GM12892 (cell line): ENCODE data around the gene TPPP2.

Experiments
- POLR2A ChIP-seq: IDR thresholded peaks from 2 replicates; pipeline ENCODE4 v1.6.1; 2011; ENCODE audit warnings: low read depth, low read length, control low read depth
- POLR2AphosphoS5 ChIP-seq: IDR thresholded peaks from 2 replicates; pipeline ENCODE4 v1.6.1; 2011; ENCODE audit warnings: low read depth, low read length, control low read depth
- TAF1 ChIP-seq: IDR thresholded peaks from 2 replicates; pipeline ENCODE4 v1.6.1; 2011; ENCODE audit warnings: low read depth, mild to moderate bottlenecking, control low read depth, low read length, borderline replicate concordance

DNA sequence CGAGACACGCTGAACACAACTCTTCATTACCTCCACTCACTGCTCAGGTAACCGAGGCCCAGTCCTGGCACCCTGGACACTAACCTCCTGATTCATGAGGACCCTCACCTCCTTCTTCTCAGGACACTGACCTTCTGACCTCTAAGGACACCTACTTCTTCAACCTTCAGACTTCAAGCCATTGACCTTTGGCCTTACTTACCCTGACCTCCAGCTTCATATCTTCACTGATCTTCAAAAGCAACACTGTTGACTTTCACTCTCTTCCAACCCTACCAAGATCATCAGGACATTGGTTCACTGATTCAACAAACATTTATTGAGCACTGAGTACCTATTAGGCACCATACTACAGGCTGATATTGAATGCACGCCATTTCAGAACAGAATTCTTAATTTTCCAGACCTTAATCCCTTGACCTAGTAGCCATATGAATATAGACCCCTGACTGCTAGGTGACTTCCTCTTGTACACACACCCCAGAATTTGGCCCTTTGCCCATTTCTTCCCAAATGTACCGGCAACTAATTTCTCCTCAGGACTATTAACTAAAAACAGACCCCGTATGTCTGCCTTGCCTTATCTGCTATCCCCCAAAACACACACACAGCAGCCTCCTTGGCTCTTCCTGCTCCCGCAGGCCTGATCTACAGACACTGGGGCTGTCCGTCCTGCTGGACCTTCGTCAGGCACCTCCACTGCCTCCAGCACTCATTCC lies 45.9 kb downstream of the TPPP2 start:
- TF ChIP-seq POLR2AphosphoS5: no peak
- TF ChIP-seq POLR2A: no peak
- no peak for TF ChIP-seq TAF1
